Karpas-422 (cell line): Measurements from ENCODE around the gene PCDHGA2. TPM values are rescaled to one million over a fixed set of nuclear protein-coding genes. Genes with fewer than 3 reads are reported as not detected.

ENCODE experiments used
- DNase-seq: peaks from one replicate; pipeline ENCODE4 v3.0.0-alpha.2; 2015
- H2AFZ ChIP-seq: fragments of 200-600 bp; sonication (generic); 2 replicates; pipeline ENCODE4 v1.6.1; 2014; ENCODE audit warnings: antibody characterized with exemption, low read length, mixed read lengths
- H3K27ac ChIP-seq: fragments of 200-600 bp; sonication (generic); 2 replicates; pipeline ENCODE4 v1.5.1; 2014; ENCODE audit warnings: mild to moderate bottlenecking, low read length, moderate library complexity
- H3K27me3 ChIP-seq: fragments of 200-600 bp; sonication (generic); 2 replicates; pipeline ENCODE4 v1.6.1; 2014; ENCODE audit warnings: low read length, mixed read lengths
- H3K36me3 ChIP-seq: fragments of 200-600 bp; sonication (generic); 2 replicates; pipeline ENCODE4 v1.6.1; 2014; ENCODE audit warnings: low read length, mixed read lengths; ENCODE audit not compliant: insufficient read depth
- H3K4me1 ChIP-seq: fragments of 200-600 bp; sonication (generic); 2 replicates; pipeline ENCODE4 v1.6.1; 2014; ENCODE audit warnings: mild to moderate bottlenecking, low read length, mixed read lengths
- H3K4me2 ChIP-seq: fragments of 200-600 bp; sonication (generic); 2 replicates; pipeline ENCODE4 v1.6.1; 2014; ENCODE audit warnings: low read length, low read depth, mild to moderate bottlenecking; ENCODE audit not compliant: poor library complexity, severe bottlenecking
- H3K4me3 ChIP-seq: fragments of 200-600 bp; sonication (generic); 2 replicates; pipeline ENCODE4 v1.5.1; 2014; ENCODE audit warnings: mild to moderate bottlenecking, antibody characterized with exemption, low read length, mixed read lengths
- H3K79me2 ChIP-seq: fragments of 200-600 bp; sonication (generic); 2 replicates; pipeline ENCODE4 v1.6.1; 2014; ENCODE audit warnings: mild to moderate bottlenecking, low read length, mixed read lengths
- H3K9ac ChIP-seq: fragments of 200-600 bp; sonication (generic); 2 replicates; pipeline ENCODE4 v1.6.0; 2014; ENCODE audit warnings: low read length
- H3K9me2 ChIP-seq: fragments of 200-600 bp; sonication (generic), shearing (Covaris generic); replicated peaks from 2 replicates; pipeline ENCODE4 v1.6.0; 2014; ENCODE audit warnings: mild to moderate bottlenecking, low read length, moderate library complexity; ENCODE audit not compliant: insufficient read depth
- H3K9me3 ChIP-seq: fragments of 300-700, 200-600 bp; sonication (generic); 2 replicates; pipeline ENCODE4 v1.6.1; 2014; ENCODE audit warnings: low read length, mixed read lengths
- H4K20me1 ChIP-seq: fragments of 200-600 bp; sonication (generic); 2 replicates; pipeline ENCODE4 v1.6.1; 2014; ENCODE audit warnings: mild to moderate bottlenecking, antibody characterized with exemption, low read length, low read depth; ENCODE audit not compliant: insufficient read depth
- total RNA-seq: library from RNA; depleted of rRNA; stranded (reverse); fragments of >200 nt; shearing (Covaris generic); gene quantifications from 2 replicates; pipeline ENCODE4 v1.2.3, GENCODE V29; 2014; ENCODE audit warnings: low replicate concordance; rRNA removed

The PCDHGA2 gene
- total RNA-seq, 1 experiment from 2014 or later: 0.04 TPM

- H3K4me3 ChIP-seq: no peak within 1 kb of the TSS
- H3K79me2 ChIP-seq: no peaks in the 10 kb centered on the region
- no peaks in the 10 kb centered on the region for H3K4me1 ChIP-seq
- no peak within 1 kb of the TSS for H3K27ac ChIP-seq
- no peak within 1 kb of the TSS for H3K9ac ChIP-seq
- no peak within 1 kb of the TSS for H3K4me2 ChIP-seq
- H2AFZ ChIP-seq: no peak within 1 kb of the TSS
- no peaks in the 10 kb centered on the region for H3K27me3 ChIP-seq
- no peaks in the 10 kb centered on the region for H4K20me1 ChIP-seq
- H3K9me2 ChIP-seq: no peaks in the 10 kb centered on the region
- H3K9me3 ChIP-seq: peaks cover 19% of the 10 kb centered on the region
- peaks cover 27% of the 10 kb centered on the region; the same call in 1 of the 2 replicates for H3K36me3 ChIP-seq
- no peak for DNase-seq
These were observed 54.1 kb downstream of the PCDHGA2 start, which contains the start of gene PCDHGA8 for GRCh38 chr5:141392429-141393198. Gene PCDHGA8, plus strand, starts transcription at chr5:141392633. Its CDS starts 181 bp downstream, at chr5:141392814.

Other genes starting within 250 kb of the PCDHGA2 start
- gene PCDHB2, start 244.1 kb upstream of the PCDHGA2 start, total RNA-seq: not detected in 2 replicates
- not detected in 2 replicates for gene PCDHB3, start 238.3 kb upstream of the PCDHGA2 start, total RNA-seq
- gene PCDHB4, start 216.9 kb upstream of the PCDHGA2 start, total RNA-seq: not detected in 2 replicates
- not detected in 2 replicates for gene PCDHB5, start 203.6 kb upstream of the PCDHGA2 start, total RNA-seq
- not detected in 2 replicates for gene PCDHB6, start 188.7 kb upstream of the PCDHGA2 start, total RNA-seq
- not detected in 2 replicates for gene PCDHB7, start 166.1 kb upstream of the PCDHGA2 start, total RNA-seq
- gene PCDHB8, start 161.0 kb upstream of the PCDHGA2 start, total RNA-seq: not detected in 2 replicates
- gene PCDHB16, start 156.4 kb upstream of the PCDHGA2 start, total RNA-seq: 0.04 and 0.54 TPM in 2 replicates
- gene PCDHB9, start 151.6 kb upstream of the PCDHGA2 start, total RNA-seq: 0.11 and 0.29 TPM in 2 replicates
- gene PCDHB10, start 146.4 kb upstream of the PCDHGA2 start, total RNA-seq: 0.11 TPM in 1 of 2 replicates, not detected in the other
- gene PCDHB11, start 139.1 kb upstream of the PCDHGA2 start, total RNA-seq: not detected in 2 replicates
- gene PCDHB12, start 130.0 kb upstream of the PCDHGA2 start, total RNA-seq: not detected in 2 replicates
- gene PCDHB13, start 124.8 kb upstream of the PCDHGA2 start, total RNA-seq: 0.19 and 0.69 TPM in 2 replicates
- gene PCDHB14, start 115.4 kb upstream of the PCDHGA2 start, total RNA-seq: 0.48 and 0.90 TPM in 2 replicates
- gene PCDHB15, start 93.4 kb upstream of the PCDHGA2 start, total RNA-seq: 0.25 TPM in 1 of 2 replicates, not detected in the other
- gene SLC25A2, start 34.7 kb upstream of the PCDHGA2 start, total RNA-seq: 0.65 and 0.82 TPM in 2 replicates
- 70.0 and 85.9 TPM in 2 replicates for gene TAF7, start 18.0 kb upstream of the PCDHGA2 start, total RNA-seq
- 0.48 and 1.2 TPM in 2 replicates for gene PCDHGA1, start 8.2 kb upstream of the PCDHGA2 start, total RNA-seq
- gene PCDHGA3, start 5.1 kb downstream of the PCDHGA2 start, total RNA-seq: not detected in 2 replicates
- gene PCDHGB1, start 11.3 kb downstream of the PCDHGA2 start, total RNA-seq: 14.0 and 15.3 TPM in 2 replicates
- gene PCDHGA4, start 16.3 kb downstream of the PCDHGA2 start, total RNA-seq: 11.1 and 13.5 TPM in 2 replicates
- 9.8 and 11.5 TPM in 2 replicates for gene PCDHGB2, start 21.2 kb downstream of the PCDHGA2 start, total RNA-seq
- gene PCDHGA5, start 25.4 kb downstream of the PCDHGA2 start, total RNA-seq: 8.8 and 9.7 TPM in 2 replicates
- 19.5 and 22.7 TPM in 2 replicates for gene PCDHGB3, start 31.5 kb downstream of the PCDHGA2 start, total RNA-seq
- gene PCDHGA6, start 35.1 kb downstream of the PCDHGA2 start, total RNA-seq: 10.9 and 14.5 TPM in 2 replicates
- gene PCDHGA7, start 44.0 kb downstream of the PCDHGA2 start, total RNA-seq: 8.4 and 11.5 TPM in 2 replicates
- gene PCDHGB4, start 48.9 kb downstream of the PCDHGA2 start, total RNA-seq: 6.3 and 10.0 TPM in 2 replicates
- gene PCDHGA8, start 53.9 kb downstream of the PCDHGA2 start, total RNA-seq: 8.8 and 9.6 TPM in 2 replicates
- 17.0 and 26.4 TPM in 2 replicates for gene PCDHGB5, start 59.2 kb downstream of the PCDHGA2 start, total RNA-seq
- gene PCDHGA9, start 64.0 kb downstream of the PCDHGA2 start, total RNA-seq: 13.0 and 15.7 TPM in 2 replicates
- gene PCDHGB6, start 69.3 kb downstream of the PCDHGA2 start, total RNA-seq: 5.5 and 8.8 TPM in 2 replicates
- gene PCDHGA10, start 74.2 kb downstream of the PCDHGA2 start, total RNA-seq: 8.5 and 11.2 TPM in 2 replicates
- gene PCDHGB7, start 78.9 kb downstream of the PCDHGA2 start, total RNA-seq: 6.3 and 10.4 TPM in 2 replicates
- 9.3 and 10.4 TPM in 2 replicates for gene PCDHGA11, start 82.3 kb downstream of the PCDHGA2 start, total RNA-seq
- gene PCDHGA12, start 91.7 kb downstream of the PCDHGA2 start, total RNA-seq: 6.6 and 7.8 TPM in 2 replicates
- 61.3 and 75.2 TPM in 2 replicates for gene PCDHGC3, start 137.2 kb downstream of the PCDHGA2 start, total RNA-seq
- 7.0 and 11.8 TPM in 2 replicates for gene PCDHGC4, start 146.3 kb downstream of the PCDHGA2 start, total RNA-seq
- gene PCDHGC5, start 150.3 kb downstream of the PCDHGA2 start, total RNA-seq: 5.1 and 5.8 TPM in 2 replicates